HepG2 (cell line): ENCODE data around the gene STAB2. TPM values are rescaled to one million over a fixed set of nuclear protein-coding genes. Genes with fewer than 3 reads are reported as not detected.

Source experiments
- ATAC-seq: fragments of 200-7000 bp; cut with Tn5 transposase; 3 replicates; pipeline ENCODE4 v1.9.1; 2020; ENCODE audit warnings: mild to moderate bottlenecking, moderate library complexity
- BruUV-seq: library from RNA; stranded (reverse); fragments of 400-500 nt; replicated peaks from 2 replicates; lab custom pipeline; 2021; lab: Mats Ljungman, UMichigan
- CTCF ChIA-PET: fragments of 300-600 bp; formaldehyde crosslinking; extraction: SDS; loops from one replicate; lab custom pipeline; 2021; ENCODE audit warnings: low total read pairs, inconsistent platforms, low intra/inter-chr PET ratio; lab: Yijun Ruan, JAX
- POLR2A ChIA-PET: fragments of 350-600 bp; sonication (Branson Sonifier 250); formaldehyde crosslinking; loops from one replicate; lab custom pipeline; 2020; ENCODE audit warnings: antibody characterized with exemption, inconsistent platforms; lab: Yijun Ruan, JAX
- DNase-seq: peaks from one replicate; pipeline ENCODE4 v3.0.0-alpha.2; 2015; ENCODE audit warnings: low spot score
- FAIRE-seq: peaks from 3 replicates; lab custom pipeline; 2011; peaks lifted over from hg19 to GRCh38; lab: Jason Lieb, UNC
- H2AFZ ChIP-seq: one replicate; pipeline ENCODE4 v1.6.1; 2011; ENCODE audit warnings: low read length, inconsistent platforms
- H3K27ac ChIP-seq: fragments of 300-600 bp; 3 replicates; pipeline ENCODE4 v1.8.0; 2011; ENCODE audit warnings: mixed run types, mild to moderate bottlenecking, mixed read lengths, low read length, inconsistent platforms; ENCODE audit not compliant: insufficient read depth; ENCODE audit errors: extremely low read length
- H3K27me3 ChIP-seq, 2 experiments: fragments of 200-600 bp in 1 of 2; 2 replicates in 1 of 2; 3 replicates in 1 of 2; pipeline versions ENCODE4 v1.6.0 to v1.8.0; 2011; ENCODE audit warnings: low read length in 2 of 2, mild to moderate bottlenecking in 2 of 2, moderate library complexity in 2 of 2, inconsistent platforms in 1 of 2; ENCODE audit not compliant: insufficient read depth in 2 of 2, control insufficient read depth in 1 of 2
- H3K36me3 ChIP-seq, 2 experiments: fragments of 200-600 bp in 1 of 2; replicated peaks in 1 of 2; 2 replicates in 1 of 2; 3 replicates in 1 of 2; pipeline versions ENCODE4 v1.5.1 to v1.8.0; 2011; ENCODE audit warnings: low read length in 2 of 2, inconsistent platforms in 1 of 2; ENCODE audit not compliant: insufficient read depth in 2 of 2, control insufficient read depth in 1 of 2
- H3K4me1 ChIP-seq: 2 replicates; pipeline ENCODE4 v1.5.1; 2012; ENCODE audit warnings: low read length, inconsistent platforms; ENCODE audit not compliant: insufficient read depth
- H3K4me2 ChIP-seq: 2 replicates; pipeline ENCODE4 v1.6.0; 2011; ENCODE audit warnings: low read depth, low read length, inconsistent platforms
- H3K4me3 ChIP-seq, 3 experiments: fragments of 200-600 bp in 1 of 3; sonication (generic), shearing (Covaris generic) in 1 of 3; replicated peaks in 1 of 3; 2 replicates each; pipeline ENCODE4 v1.5.1; 2011 to 2016; ENCODE audit warnings: low read length in 3 of 3, inconsistent platforms in 2 of 3, low read depth in 2 of 3, mild to moderate bottlenecking in 2 of 3, control low read depth in 1 of 3, mixed read lengths in 1 of 3; ENCODE audit not compliant: insufficient read depth in 1 of 3
- H3K79me2 ChIP-seq: one replicate; pipeline ENCODE4 v1.6.1; 2011; ENCODE audit warnings: low read length, inconsistent platforms; ENCODE audit not compliant: insufficient read depth
- H3K9ac ChIP-seq: 2 replicates; pipeline ENCODE4 v1.6.0; 2011; ENCODE audit warnings: mild to moderate bottlenecking, low read depth, low read length, inconsistent platforms; ENCODE audit not compliant: insufficient read depth
- H3K9me3 ChIP-seq: 2 replicates; pipeline ENCODE4 v1.5.1; 2012; ENCODE audit warnings: mild to moderate bottlenecking, low read length
- H4K20me1 ChIP-seq: 2 replicates; pipeline ENCODE4 v1.6.0; 2011; ENCODE audit warnings: inconsistent platforms, mild to moderate bottlenecking, low read length, moderate library complexity; ENCODE audit not compliant: insufficient read depth
- ADNP ChIP-seq: sonication (generic); formaldehyde crosslinking; IDR thresholded peaks from 2 replicates; pipeline ENCODE4 v1.4.0; 2020; ENCODE audit warnings: missing genetic modification reagents
- FIP1L1 ChIP-seq: fragments of 200-400 bp; formaldehyde crosslinking; IDR thresholded peaks from 2 replicates; pipeline ENCODE4 v1.6.1; 2018; ENCODE audit warnings: low read depth, mild to moderate bottlenecking, low read length, moderate library complexity, borderline replicate concordance; ENCODE audit not compliant: insufficient read depth
- GLMP ChIP-seq: sonication (generic); formaldehyde crosslinking; IDR thresholded peaks from 2 replicates; pipeline ENCODE4 v1.9.0; 2021; ENCODE audit warnings: missing genetic modification reagents, mild to moderate bottlenecking, borderline replicate concordance
- MED13 ChIP-seq: sonication (generic); formaldehyde crosslinking; IDR thresholded peaks from 2 replicates; pipeline ENCODE4 v1.5.0; 2020; ENCODE audit warnings: missing genetic modification reagents
- PHF8 ChIP-seq: sonication (generic); formaldehyde crosslinking; IDR thresholded peaks from 2 replicates; pipeline ENCODE4 v1.5.0; 2020; ENCODE audit warnings: missing genetic modification reagents
- PRPF4 ChIP-seq: fragments of 200-400 bp; formaldehyde crosslinking; IDR thresholded peaks from 2 replicates; pipeline ENCODE4 v1.6.1; 2016; ENCODE audit warnings: low read length, low read depth; ENCODE audit not compliant: poor library complexity, severe bottlenecking
- RXRB ChIP-seq: IDR thresholded peaks from 2 replicates; pipeline ENCODE4 v1.6.1; 2016; ENCODE audit warnings: borderline replicate concordance, missing genetic modification reagents, missing compliant biosample characterization
- TARDBP ChIP-seq: sonication (generic); formaldehyde crosslinking; IDR thresholded peaks from 2 replicates; pipeline ENCODE4 v1.8.0; 2022; ENCODE audit warnings: mild to moderate bottlenecking, missing genetic modification reagents
- TFDP2 ChIP-seq: sonication (generic); formaldehyde crosslinking; IDR thresholded peaks from 2 replicates; pipeline ENCODE4 v1.4.0; 2020; ENCODE audit warnings: missing genetic modification reagents
- ZMAT3 ChIP-seq: sonication (generic); formaldehyde crosslinking; conservative IDR thresholded peaks from 2 replicates; pipeline ENCODE4 v1.7.0; 2021; ENCODE audit warnings: missing genetic modification reagents
- ZNF282 ChIP-seq: fragments of 450-650 bp; IDR thresholded peaks from 2 replicates; pipeline ENCODE4 v1.6.1; 2018; ENCODE audit not compliant: partially characterized antibody
- ZNF563 ChIP-seq: sonication (generic); formaldehyde crosslinking; IDR thresholded peaks from 2 replicates; pipeline ENCODE4 v1.8.0; 2022; ENCODE audit warnings: mild to moderate bottlenecking, moderate library complexity, missing genetic modification reagents
- ZNF672 ChIP-seq: sonication (generic); formaldehyde crosslinking; IDR thresholded peaks from 2 replicates; pipeline ENCODE4 v1.8.1; 2022; ENCODE audit warnings: missing genetic modification reagents
- ZNF772 ChIP-seq: sonication (generic); formaldehyde crosslinking; IDR thresholded peaks from 2 replicates; pipeline ENCODE4 v1.5.0; 2020; ENCODE audit warnings: mild to moderate bottlenecking, missing genetic modification reagents
- ZNF775 ChIP-seq: sonication (generic); formaldehyde crosslinking; IDR thresholded peaks from 2 replicates; pipeline ENCODE4 v1.4.0; 2020; ENCODE audit warnings: missing genetic modification reagents, mild to moderate bottlenecking, moderate library complexity, borderline replicate concordance
- ZNF879 ChIP-seq: sonication (generic); formaldehyde crosslinking; IDR thresholded peaks from 2 replicates; pipeline ENCODE4 v1.8.1; 2023; ENCODE audit warnings: missing genetic modification reagents
- WGBS: methylation state at CpG from one replicate; pipeline ENCODE4 v1.1.6; 2017; ENCODE audit warnings: low lambda C conversion rate; 5-methylcytosine and 5-hydroxymethylcytosine counted together
- in situ Hi-C: cut with HindIII; loops from 2 replicates; pipeline ENCODE4 v1.10.0; 2017; ENCODE audit warnings: low pct_unique_long_range_greater_than_20kb; ENCODE audit not compliant: extremely low pct_ligation_motif_present
- intact Hi-C: fragments of 100-400 bp; cut with micrococcal nuclease; formaldehyde crosslinking; loops from one replicate; pipeline ENCODE4 v1.10.0; 2022; ENCODE audit not compliant: unreplicated experiment
- polyA plus RNA-seq, 8 experiments: library from polyadenylated mRNA; depleted of rRNA in 3 of 8; stranded (reverse) in 7 of 8; unstranded in 1 of 8; fragments of >200 nt; fragmentation: Illumina TruSeq in 4 of 8; extraction: Trizol in 4 of 8; gene quantifications; 2 replicates each; pipeline versions ENCODE4 v1.2.1 to v1.2.3, GENCODE V29; 2011 to 2016; ENCODE audit warnings: low read depth in 4 of 8, missing spikeins in 1 of 8, mixed read lengths in 1 of 8; ENCODE audit not compliant: insufficient read depth in 1 of 8
- total RNA-seq, 5 experiments: library from RNA; depleted of rRNA; stranded (reverse); fragments of >200 nt; fragmentation: Illumina TruSeq; extraction: Trizol; gene quantifications; 2 replicates each; pipeline ENCODE4 v1.2.3, GENCODE V29; 2016; ENCODE audit warnings: low read depth in 1 of 5
- TF ChIP-seq, protein P1 (sequence below): sonication (generic); formaldehyde crosslinking; IDR thresholded peaks from 2 replicates; pipeline ENCODE4 v1.4.0; 2020; ENCODE audit warnings: missing genetic modification reagents, borderline replicate concordance
- TF ChIP-seq, protein P2 (sequence below): sonication (generic); formaldehyde crosslinking; IDR thresholded peaks from 2 replicates; pipeline ENCODE4 v1.4.0; 2020; ENCODE audit warnings: missing genetic modification reagents

STAB2 gene
- total and polyA plus RNA-seq, 2 of the 13 experiments (the other 11 are each of a cell fraction or from before 2014, with no cell fraction given) = not detected

DNA sequence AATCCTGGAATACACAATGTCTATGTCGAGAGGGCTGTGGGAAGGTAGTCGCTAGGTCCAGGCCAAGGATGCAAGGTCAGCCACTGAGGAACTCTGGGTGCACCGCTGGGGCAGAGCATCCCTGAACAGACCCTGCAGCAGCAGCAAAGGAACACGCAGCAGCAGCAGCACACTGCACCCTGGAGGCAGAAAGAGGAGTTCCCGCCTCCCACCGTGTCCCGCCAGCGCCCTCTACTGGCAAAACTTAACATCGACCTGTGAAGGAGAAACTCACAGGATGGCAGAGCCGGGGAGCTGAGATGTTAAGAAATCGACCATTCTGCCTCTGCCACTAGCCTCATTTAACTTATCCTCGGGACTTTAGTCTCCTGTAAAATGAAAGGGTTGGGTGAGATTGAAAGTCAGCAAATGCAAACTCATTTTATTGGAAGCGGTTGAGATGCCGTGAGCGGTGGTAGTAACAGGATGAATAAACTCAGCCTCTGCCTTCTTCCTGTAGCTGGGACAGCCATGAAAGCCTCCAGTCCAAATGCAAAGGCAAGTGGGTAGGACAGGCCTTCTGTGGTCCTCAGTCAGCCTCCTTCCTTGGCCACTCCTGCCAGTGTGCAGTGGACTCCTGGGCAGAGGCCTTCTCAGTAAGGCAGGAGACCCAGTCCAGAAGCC is 45.6 kb downstream of the STAB2 start:
- in situ Hi-C loops (no loop called here), intact Hi-C loops (loop anchor here (1.0 kb wide), 1 partner anchor 57 kb away; no protein-coding TSS in a partner anchor)
- WGBS = 29% methylated on average over 12 of the region's 15 CpGs
- CTCF ChIA-PET = interaction anchor here (1.2 to 1.6 kb wide), 2 partner anchors 9 to 58 kb away, joined by 3 to 14 read pairs; no protein-coding TSS in a partner anchor
- H3K27ac ChIP-seq = no peak overlapping the region
- peak; percentile 66 for DNase-seq
- FAIRE-seq = peak; percentile 57
- no peaks in the 10 kb centered on the region for H3K4me1 ChIP-seq
- H3K36me3 ChIP-seq = no peaks in the 10 kb centered on the region
- POLR2A ChIA-PET = no interaction called here
- H3K9ac ChIP-seq = no peak overlapping the region
- no TSS peak for BruUV-seq
- H3K27me3 ChIP-seq = peaks cover 2 to 9% of the 10 kb centered on the region in 2 experiments; a peak in 1 of 5 replicates
- no peak overlapping the region for H2AFZ ChIP-seq
- H3K79me2 ChIP-seq = no peaks in the 10 kb centered on the region
- H3K4me3 ChIP-seq = no peak overlapping the region
- no peak overlapping the region for H3K4me2 ChIP-seq
- ATAC-seq = peak; percentile 96
- no peaks in the 10 kb centered on the region for H3K9me3 ChIP-seq
- H4K20me1 ChIP-seq = no peaks in the 10 kb centered on the region
- TF ChIP-seq ZNF775 (CRISPR knock-in tag) = no peak
- TF ChIP-seq RXRB = peak; percentile 30; the same call in 1 of the 2 replicates
- TF ChIP-seq TFDP2 (CRISPR knock-in tag) = peak; percentile 51; the same call in 1 of the 2 replicates
- TF ChIP-seq MED13 (CRISPR knock-in tag) = no peak
- no peak for TF ChIP-seq ZMAT3 (CRISPR knock-in tag)
- no peak for TF ChIP-seq ZNF772 (CRISPR knock-in tag)
- TF ChIP-seq, protein P1, sequence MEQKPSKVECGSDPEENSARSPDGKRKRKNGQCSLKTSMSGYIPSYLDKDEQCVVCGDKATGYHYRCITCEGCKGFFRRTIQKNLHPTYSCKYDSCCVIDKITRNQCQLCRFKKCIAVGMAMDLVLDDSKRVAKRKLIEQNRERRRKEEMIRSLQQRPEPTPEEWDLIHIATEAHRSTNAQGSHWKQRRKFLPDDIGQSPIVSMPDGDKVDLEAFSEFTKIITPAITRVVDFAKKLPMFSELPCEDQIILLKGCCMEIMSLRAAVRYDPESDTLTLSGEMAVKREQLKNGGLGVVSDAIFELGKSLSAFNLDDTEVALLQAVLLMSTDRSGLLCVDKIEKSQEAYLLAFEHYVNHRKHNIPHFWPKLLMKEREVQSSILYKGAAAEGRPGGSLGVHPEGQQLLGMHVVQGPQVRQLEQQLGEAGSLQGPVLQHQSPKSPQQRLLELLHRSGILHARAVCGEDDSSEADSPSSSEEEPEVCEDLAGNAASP = no peak
- peak; percentile 81; the same call in 1 of the 2 replicates for TF ChIP-seq ADNP (CRISPR knock-in tag)
- TF ChIP-seq PHF8 = no peak
- 0 out of 2 replicates have a peak, but pooled peaks have one; percentile 35 for TF ChIP-seq TARDBP
- no peak for TF ChIP-seq ZNF282
- TF ChIP-seq, protein P2, sequence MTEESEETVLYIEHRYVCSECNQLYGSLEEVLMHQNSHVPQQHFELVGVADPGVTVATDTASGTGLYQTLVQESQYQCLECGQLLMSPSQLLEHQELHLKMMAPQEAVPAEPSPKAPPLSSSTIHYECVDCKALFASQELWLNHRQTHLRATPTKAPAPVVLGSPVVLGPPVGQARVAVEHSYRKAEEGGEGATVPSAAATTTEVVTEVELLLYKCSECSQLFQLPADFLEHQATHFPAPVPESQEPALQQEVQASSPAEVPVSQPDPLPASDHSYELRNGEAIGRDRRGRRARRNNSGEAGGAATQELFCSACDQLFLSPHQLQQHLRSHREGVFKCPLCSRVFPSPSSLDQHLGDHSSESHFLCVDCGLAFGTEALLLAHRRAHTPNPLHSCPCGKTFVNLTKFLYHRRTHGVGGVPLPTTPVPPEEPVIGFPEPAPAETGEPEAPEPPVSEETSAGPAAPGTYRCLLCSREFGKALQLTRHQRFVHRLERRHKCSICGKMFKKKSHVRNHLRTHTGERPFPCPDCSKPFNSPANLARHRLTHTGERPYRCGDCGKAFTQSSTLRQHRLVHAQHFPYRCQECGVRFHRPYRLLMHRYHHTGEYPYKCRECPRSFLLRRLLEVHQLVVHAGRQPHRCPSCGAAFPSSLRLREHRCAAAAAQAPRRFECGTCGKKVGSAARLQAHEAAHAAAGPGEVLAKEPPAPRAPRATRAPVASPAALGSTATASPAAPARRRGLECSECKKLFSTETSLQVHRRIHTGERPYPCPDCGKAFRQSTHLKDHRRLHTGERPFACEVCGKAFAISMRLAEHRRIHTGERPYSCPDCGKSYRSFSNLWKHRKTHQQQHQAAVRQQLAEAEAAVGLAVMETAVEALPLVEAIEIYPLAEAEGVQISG (CRISPR knock-in tag) = peak; percentile 52
- no peak for TF ChIP-seq ZNF879 (CRISPR knock-in tag)
- TF ChIP-seq ZNF563 = no peak
- no peak for TF ChIP-seq GLMP
- no peak for TF ChIP-seq ZNF672 (CRISPR knock-in tag)
- TF ChIP-seq PRPF4 = no peak
- no peak for TF ChIP-seq FIP1L1
